Activated naive CD4-positive, alpha-beta T cell treated with anti-CD3 and anti-CD28 coated beads, Interleukin-2, amount 50 U/mL, for 72 hours (primary cell): ENCODE data around the gene DNAJC19. TPM values are rescaled to one million over a fixed set of nuclear protein-coding genes. Genes with fewer than 3 reads are reported as not detected.
"Not testable (repeated sequence)": the region's sequence is repeated elsewhere in the genome, so short reads cannot be mapped to it uniquely, and the experiment has no call there.

Experiments
- ATAC-seq, 2 donors: fragments of 150-1000 bp; cut with Tn5 transposase; 2 replicates each; pipeline ENCODE4 v1.10.0; 2021; ENCODE audit warnings: mild to moderate bottlenecking in 2 of 2, moderate library complexity in 2 of 2
- DNase-seq, 2 donors: peaks; one replicate each; pipeline ENCODE4 v3.0.0; 2021 to 2022; ENCODE audit warnings: low spot score in 2 of 2
- H3K27ac Mint-ChIP-seq, 2 donors: one replicate each; pipeline ENCODE4 v1.8.0; 2022; ENCODE audit warnings: mild to moderate bottlenecking in 2 of 2, mixed read lengths in 2 of 2
- H3K36me3 Mint-ChIP-seq, 2 donors: one replicate each; pipeline ENCODE4 v1.8.0; 2022; ENCODE audit warnings: mixed read lengths in 2 of 2
- H3K9me3 Mint-ChIP-seq, 2 donors: one replicate each; pipeline ENCODE4 v1.8.0; 2022; ENCODE audit warnings: mixed read lengths in 2 of 2
- total RNA-seq, 2 donors: library from RNA; stranded (reverse); gene quantifications; one replicate each; pipeline ENCODE4 v1.2.3, GENCODE V29; 2022

The DNAJC19 gene
- total RNA-seq: 10 to 100 TPM; 38.3 to 46.8 TPM

GRCh38 chr3:180989291-180990163 lies at the start of gene DNAJC19:
Gene DNAJC19, minus strand, starts transcription at chr3:180989736. Its CDS starts 134 bp downstream, at chr3:180989602.
- peak; percentile 93 to 94 for ATAC-seq
- H3K36me3 Mint-ChIP-seq: peaks cover 6 to 17% of the 10 kb centered on the region in 2 donors
- DNase-seq: peak; percentile 84 to 89

GRCh38 chr3:181030948-181031347 lies 41.4 kb upstream of the DNAJC19 start:
- Mint-ChIP-seq H3K36me3 (peaks cover 5 to 14% of the 10 kb centered on the region in 2 donors), H3K27ac (no peak overlapping the region), H3K9me3 (peaks cover 7% of the 10 kb centered on the region in 2 donors)
- ATAC-seq: no peak
- DNase-seq: no peak

More at GRCh38 chr3:180989291-180990163, at the start of gene DNAJC19:
- Mint-ChIP-seq H3K9me3 (no peaks in the 10 kb centered on the region), H3K27ac (peak within 1 kb of the TSS; percentile 93 to 95)

- Mint-ChIP-seq H3K9me3 (peaks cover 7% of the 10 kb centered on the region in 2 donors), H3K36me3 (peaks cover 5 to 8% of the 10 kb centered on the region in 2 donors), H3K27ac (no peak overlapping the region)
- no peak for DNase-seq
- no peak for ATAC-seq
Observed at GRCh38 chr3:181025204-181025603, 35.7 kb upstream of the DNAJC19 start.

- no peak for ATAC-seq
- no peak for DNase-seq
Observed at GRCh38 chr3:181017690-181018089, 28.2 kb upstream of the DNAJC19 start.

GRCh38 chr3:181009225-181009624 lies 19.7 kb upstream of the DNAJC19 start:
- peak; percentile 80 to 90 for ATAC-seq
- peak in 1 of 2 donors; percentile 10 for DNase-seq
- Mint-ChIP-seq H3K9me3 (peaks cover 0 to 5% of the 10 kb centered on the region in 2 donors), H3K36me3 (no peaks in the 10 kb centered on the region), H3K27ac (no peak overlapping the region)

More at GRCh38 chr3:181017690-181018089, 28.2 kb upstream of the DNAJC19 start:
- Mint-ChIP-seq H3K36me3 (peaks cover 0 to 8% of the 10 kb centered on the region in 2 donors), H3K27ac (no peak overlapping the region), H3K9me3 (peaks cover 0 to under 1% of the 10 kb centered on the region in 2 donors)

GRCh38 chr3:181008796-181009195 lies 19.3 kb upstream of the DNAJC19 start:
- ATAC-seq: no peak
- Mint-ChIP-seq H3K9me3 (peaks cover under 1 to 5% of the 10 kb centered on the region in 2 donors), H3K27ac (no peak overlapping the region), H3K36me3 (peaks cover under 1% of the 10 kb centered on the region in 2 donors)
- DNase-seq: no peak

GRCh38 chr3:181007262-181007661 lies 17.7 kb upstream of the DNAJC19 start:
- Mint-ChIP-seq H3K27ac (no peak overlapping the region), H3K9me3 (peaks cover 6 to 11% of the 10 kb centered on the region in 2 donors), H3K36me3 (peaks cover 9 to 13% of the 10 kb centered on the region in 2 donors)
- DNase-seq: no peak
- ATAC-seq: no peak

GRCh38 chr3:181006541-181006940 lies 17.0 kb upstream of the DNAJC19 start:
- Mint-ChIP-seq H3K27ac (no peak overlapping the region), H3K9me3 (peaks cover 13 to 16% of the 10 kb centered on the region in 2 donors), H3K36me3 (peaks cover 16 to 20% of the 10 kb centered on the region in 2 donors)
- ATAC-seq (peak in 1 of 2 donors; percentile 25), DNase-seq (no peak)

- Mint-ChIP-seq H3K36me3 (peaks cover 29 to 32% of the 10 kb centered on the region in 2 donors), H3K9me3 (peaks cover 20 to 23% of the 10 kb centered on the region in 2 donors)
- DNase-seq, H3K27ac Mint-ChIP-seq, ATAC-seq: not testable (repeated sequence)
Observed at GRCh38 chr3:181003469-181003868, 13.9 kb upstream of the DNAJC19 start.

- Mint-ChIP-seq H3K9me3 (peaks cover 20 to 23% of the 10 kb centered on the region in 2 donors), H3K36me3 (peaks cover 29 to 32% of the 10 kb centered on the region in 2 donors)
Observed at GRCh38 chr3:181002331-181002730, 12.8 kb upstream of the DNAJC19 start.

GRCh38 chr3:180996415-180996932 lies 6.9 kb upstream of the DNAJC19 start:
- Mint-ChIP-seq H3K27ac (no peak overlapping the region), H3K36me3 (peaks cover 11 to 12% of the 10 kb centered on the region in 2 donors), H3K9me3 (peaks cover 6 to 7% of the 10 kb centered on the region in 2 donors)
- DNase-seq (no peak), ATAC-seq (no peak)

More at GRCh38 chr3:181002331-181002730, 12.8 kb upstream of the DNAJC19 start:
- H3K27ac Mint-ChIP-seq, DNase-seq, ATAC-seq: not testable (repeated sequence)

- ATAC-seq (no peak), DNase-seq (no peak)
- peak overlapping the region in 1 of 2 donors; percentile 93 for H3K27ac Mint-ChIP-seq
- H3K9me3 Mint-ChIP-seq: no peaks in the 10 kb centered on the region
- H3K36me3 Mint-ChIP-seq: peaks cover 6 to 17% of the 10 kb centered on the region in 2 donors
Observed at GRCh38 chr3:180990505-180990904, 969 bp upstream of the DNAJC19 start.

GRCh38 chr3:180987344-180987743 lies 2.2 kb downstream of the DNAJC19 start:
- no peaks in the 10 kb centered on the region for H3K9me3 Mint-ChIP-seq
- DNase-seq: no peak
- ATAC-seq: no peak
- H3K27ac Mint-ChIP-seq: peak overlapping the region in 1 of 2 donors; percentile 53
- H3K36me3 Mint-ChIP-seq: peaks cover 6 to 17% of the 10 kb centered on the region in 2 donors

- DNase-seq, H3K9me3 Mint-ChIP-seq, ATAC-seq: not testable (repeated sequence)
- Mint-ChIP-seq H3K27ac (peak overlapping the region in 1 of 2 donors; percentile 9), H3K36me3 (peaks cover 6 to 23% of the 10 kb centered on the region in 2 donors)
Observed at GRCh38 chr3:180986366-180986765, 3.2 kb downstream of the DNAJC19 start.

- no peak for ATAC-seq
- H3K36me3 Mint-ChIP-seq: peaks cover 0 to 15% of the 10 kb centered on the region in 2 donors
- H3K9me3 Mint-ChIP-seq: no peaks in the 10 kb centered on the region
- H3K27ac Mint-ChIP-seq: no peak overlapping the region
- DNase-seq: no peak
Observed at GRCh38 chr3:180983136-180983535, 6.4 kb downstream of the DNAJC19 start.

- Mint-ChIP-seq H3K27ac (peak overlapping the region; percentile 18 to 89), H3K9me3 (no peaks in the 10 kb centered on the region), H3K36me3 (peaks cover 0 to 14% of the 10 kb centered on the region in 2 donors)
- ATAC-seq: no peak
- DNase-seq: no peak
Observed at GRCh38 chr3:180981912-180982311, 7.6 kb downstream of the DNAJC19 start.

- DNase-seq: no peak
- ATAC-seq: peak; percentile 43 to 59
- no peaks in the 10 kb centered on the region for H3K9me3 Mint-ChIP-seq
- H3K36me3 Mint-ChIP-seq: peaks cover 4 to 17% of the 10 kb centered on the region in 2 donors
- peak overlapping the region in 1 of 2 donors; percentile 29 for H3K27ac Mint-ChIP-seq
Observed at GRCh38 chr3:180980611-180981010, 8.9 kb downstream of the DNAJC19 start.
